ENCODE data around the gene SMKR1. TPM values are rescaled to one million over a fixed set of nuclear protein-coding genes. Genes with fewer than 3 reads are reported as not detected.
A peak's percentile ranks its signal among the peaks of the same experiment; 100 is the strongest.
"Not testable (repeated sequence)": the region's sequence is repeated elsewhere in the genome, so short reads cannot be mapped to it uniquely, and the experiment has no call there.

SMKR1 gene
- total RNA-seq, 1 donor from 2014 or later: not detected

DNA sequence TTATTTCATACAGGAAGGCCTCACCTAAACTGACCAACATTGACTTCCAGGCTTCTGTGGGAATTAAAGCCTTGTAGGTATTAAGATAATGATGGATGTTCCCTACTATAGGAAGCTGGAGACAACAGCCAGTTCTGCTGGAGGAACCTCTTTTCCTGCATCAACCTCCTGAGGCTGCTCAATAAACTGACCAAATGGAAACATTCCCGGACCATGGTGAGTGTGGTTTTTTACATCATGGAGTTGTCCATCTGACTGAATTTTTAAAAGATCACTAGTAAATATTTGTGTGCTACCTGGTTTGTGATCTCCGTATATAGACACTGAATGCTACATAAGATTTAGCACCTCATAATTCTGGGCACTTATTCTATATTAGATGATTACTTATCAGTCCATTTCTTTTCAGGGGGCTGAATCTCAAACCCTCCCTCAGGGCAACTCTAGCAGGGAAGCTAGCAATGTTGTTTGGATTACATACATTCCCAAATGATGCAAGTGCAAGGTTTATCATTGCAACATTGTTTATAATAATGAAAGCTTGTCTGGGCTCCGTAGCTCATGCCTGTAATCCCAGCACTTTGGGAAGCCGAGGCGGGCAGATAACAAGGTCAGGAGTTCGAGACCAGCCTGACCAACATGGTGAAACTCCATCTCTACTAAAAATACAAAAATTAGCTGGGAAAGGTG, 21.5 kb upstream of the SMKR1 start:
- no peak for DNase-seq (ENCODE audit: low spot score)
- intact Hi-C loops (cut with DNase I): no loop called here

DNA sequence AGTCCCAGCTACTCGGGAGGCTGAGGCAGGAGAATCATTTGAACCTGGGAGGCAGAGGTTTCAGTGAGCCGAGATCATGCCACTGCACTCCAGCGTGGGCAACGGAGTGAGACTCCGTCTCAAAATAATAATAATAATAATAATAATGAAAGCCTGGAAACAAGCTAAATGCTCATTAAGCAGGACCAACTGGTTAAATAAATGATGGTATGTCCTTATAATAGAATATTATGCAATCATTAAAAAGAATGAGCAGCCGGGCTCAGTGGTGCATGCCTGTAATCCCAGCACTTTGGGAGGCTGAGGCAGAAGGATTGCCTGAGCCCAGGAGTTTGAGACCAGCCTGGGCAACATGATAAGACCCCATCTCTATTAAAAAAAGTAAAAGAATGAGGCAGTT, 21.0 kb upstream of the SMKR1 start:
- intact Hi-C loops (cut with DNase I); DNase-seq (ENCODE audit: low spot score): not testable (repeated sequence)

DNA sequence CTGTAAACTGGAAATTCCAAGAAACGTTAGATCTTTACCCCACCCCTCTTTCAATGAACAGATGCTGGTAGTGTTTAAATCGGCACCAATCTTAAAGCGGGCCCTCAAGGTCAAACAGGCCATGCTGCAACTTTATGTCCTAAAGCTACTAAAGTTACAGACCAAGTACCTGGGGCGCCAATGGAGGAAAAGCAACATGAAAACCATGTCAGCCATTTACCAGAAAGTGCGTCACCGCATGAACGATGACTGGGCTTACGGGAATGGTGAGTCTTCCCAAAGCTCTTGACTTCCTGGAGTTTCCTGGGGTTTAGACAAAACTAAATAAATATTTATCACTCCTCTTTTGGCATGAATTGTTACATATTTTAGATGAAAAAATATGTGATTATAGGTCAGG, 19.6 kb upstream of the SMKR1 start:
- DNase-seq (ENCODE audit: low spot score): no peak
- intact Hi-C loops (cut with DNase I): no loop called here

DNA sequence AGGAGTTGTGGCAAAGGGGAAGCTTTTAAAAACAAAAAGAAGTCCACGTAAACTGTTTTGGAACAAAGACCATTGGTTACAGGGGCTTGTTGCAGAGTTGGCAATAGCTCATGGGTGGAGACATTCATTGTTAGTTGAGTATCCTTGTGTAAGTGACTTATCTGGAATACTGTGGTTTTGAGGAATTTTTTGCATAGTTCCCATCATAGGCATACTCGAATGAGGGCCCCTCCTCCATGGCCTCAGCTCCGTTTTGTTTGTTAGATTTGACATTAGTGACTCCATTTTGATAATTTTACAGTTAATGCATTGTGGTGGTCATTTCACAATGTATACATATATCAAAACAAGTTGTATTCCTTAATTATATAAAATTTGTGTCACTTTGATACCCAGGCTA, 12.8 kb upstream of the SMKR1 start:
- intact Hi-C loops (cut with DNase I): no loop called here
- DNase-seq (ENCODE audit: low spot score): no peak

DNA sequence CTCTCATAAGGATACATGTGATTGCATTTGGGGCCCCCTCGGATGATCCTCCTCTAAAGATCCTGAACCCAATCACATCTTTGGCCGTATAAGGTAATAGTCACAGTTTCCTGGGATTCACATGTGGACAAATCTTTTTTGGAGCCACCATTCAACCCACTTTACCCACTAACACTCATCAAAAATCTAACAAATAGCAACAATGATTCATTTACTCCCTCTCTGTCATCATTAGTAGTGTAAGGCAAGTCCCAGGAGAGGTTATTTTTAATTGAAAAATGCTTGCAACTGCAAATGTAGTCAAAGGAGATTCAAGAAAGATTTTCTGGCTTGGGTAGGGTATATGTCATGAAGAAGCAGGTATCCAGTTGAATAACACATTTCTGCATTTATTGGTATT, 9.9 kb upstream of the SMKR1 start:
- intact Hi-C loops (cut with DNase I): no loop called here
- no peak for DNase-seq (ENCODE audit: low spot score)

DNA sequence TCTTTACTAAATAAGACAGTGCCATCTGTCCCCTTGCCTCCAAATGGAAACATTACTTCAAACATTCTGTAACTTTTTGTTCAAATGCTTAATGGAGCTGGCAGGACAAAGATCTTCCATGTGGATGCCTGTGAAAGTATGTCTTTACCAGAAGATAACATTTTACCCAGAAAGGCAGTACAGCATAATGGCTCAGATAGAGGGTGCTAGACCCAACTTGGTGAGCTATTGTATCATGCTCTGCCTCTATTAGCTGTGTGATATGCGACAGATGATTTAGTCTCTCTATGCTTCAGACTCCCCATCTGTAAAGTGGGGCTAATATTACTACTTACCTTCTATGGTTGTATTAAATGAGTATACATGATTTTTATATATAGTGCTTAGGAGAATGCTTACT, 8.8 kb upstream of the SMKR1 start:
- intact Hi-C loops (cut with DNase I): no loop called here
- DNase-seq (ENCODE audit: low spot score): no peak

DNA sequence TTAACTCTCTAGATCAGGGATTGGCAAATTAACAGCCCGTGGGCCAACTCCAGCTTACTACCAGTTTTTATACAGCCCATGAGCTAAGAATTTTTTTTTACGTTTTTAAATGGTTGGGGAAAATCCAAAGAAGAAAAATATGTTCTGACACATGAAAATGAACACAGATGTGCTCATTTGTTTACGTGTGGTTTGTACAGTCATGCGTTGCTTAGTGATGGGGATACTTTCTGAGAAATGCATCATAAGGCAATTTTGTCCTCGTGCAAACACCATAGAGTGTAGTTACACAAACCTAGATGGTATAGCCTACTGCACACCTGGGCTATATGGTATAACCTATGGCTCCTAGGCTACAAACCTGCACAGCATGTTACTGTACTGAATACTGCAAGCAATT, 8.3 kb upstream of the SMKR1 start:
- intact Hi-C loops (cut with DNase I): no loop called here
- DNase-seq (ENCODE audit: low spot score): no peak

DNA sequence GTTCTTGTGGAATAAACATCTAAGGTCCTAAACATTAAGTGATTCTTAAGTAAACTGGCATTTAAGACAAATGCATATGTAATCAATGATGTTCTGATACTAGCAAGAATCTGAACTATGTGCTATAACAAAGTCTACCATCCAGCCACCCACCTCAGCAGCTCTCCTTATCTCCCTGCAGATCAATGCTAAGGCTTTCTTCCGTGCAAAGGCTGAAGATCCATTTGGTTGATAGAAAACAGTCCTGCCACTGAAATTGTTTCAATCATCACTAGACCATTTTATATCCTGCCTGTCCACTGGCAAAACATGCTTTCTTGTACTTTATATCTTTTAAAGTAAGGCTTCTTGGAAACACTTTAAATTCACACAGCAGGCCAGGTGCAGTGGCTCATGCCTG, 6.3 kb upstream of the SMKR1 start:
- intact Hi-C loops (cut with DNase I): no loop called here
- no peak for DNase-seq (ENCODE audit: low spot score)

DNA sequence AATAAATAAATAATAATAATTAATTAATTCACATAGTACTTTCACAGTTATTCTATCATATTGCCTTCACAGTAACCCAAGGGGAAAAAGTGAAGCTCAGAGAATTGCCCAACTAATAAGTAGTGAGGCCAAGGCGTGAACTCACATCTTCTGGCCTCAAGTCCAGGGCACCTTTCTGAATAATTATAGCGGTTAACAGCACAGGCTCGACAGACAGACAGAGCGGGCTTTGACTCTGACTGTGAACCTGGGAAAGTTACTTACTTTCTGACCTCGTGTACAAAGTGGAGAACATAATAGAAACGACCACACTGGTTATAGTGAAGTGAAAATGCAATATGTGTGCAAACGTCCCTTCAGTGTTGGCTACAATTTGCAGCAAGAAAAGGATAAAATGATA, 5.7 kb upstream of the SMKR1 start:
- intact Hi-C loops (cut with DNase I): no loop called here
- DNase-seq (ENCODE audit: low spot score): no peak

DNA sequence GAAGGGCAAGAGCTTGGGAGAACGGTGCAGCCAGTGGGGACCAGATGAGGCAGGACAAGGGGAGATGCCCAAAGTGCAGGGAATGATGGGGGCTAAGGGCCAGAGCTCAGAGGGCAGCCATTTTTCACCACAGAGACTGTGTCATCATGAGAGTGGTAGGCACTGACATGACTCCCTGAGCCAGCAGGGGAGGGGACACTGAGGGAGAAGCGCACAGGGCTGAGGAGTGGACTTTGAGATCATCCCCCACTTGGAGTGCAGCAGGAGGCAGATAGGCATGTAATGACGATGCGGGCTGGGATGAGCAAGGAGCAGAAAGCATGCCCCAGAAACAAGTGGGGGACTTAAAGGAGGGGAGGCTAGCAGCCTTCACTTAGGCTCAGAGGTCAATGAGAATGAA, 5.2 kb upstream of the SMKR1 start:
- intact Hi-C loops (cut with DNase I): no loop called here
- no peak for DNase-seq (ENCODE audit: low spot score)

DNA sequence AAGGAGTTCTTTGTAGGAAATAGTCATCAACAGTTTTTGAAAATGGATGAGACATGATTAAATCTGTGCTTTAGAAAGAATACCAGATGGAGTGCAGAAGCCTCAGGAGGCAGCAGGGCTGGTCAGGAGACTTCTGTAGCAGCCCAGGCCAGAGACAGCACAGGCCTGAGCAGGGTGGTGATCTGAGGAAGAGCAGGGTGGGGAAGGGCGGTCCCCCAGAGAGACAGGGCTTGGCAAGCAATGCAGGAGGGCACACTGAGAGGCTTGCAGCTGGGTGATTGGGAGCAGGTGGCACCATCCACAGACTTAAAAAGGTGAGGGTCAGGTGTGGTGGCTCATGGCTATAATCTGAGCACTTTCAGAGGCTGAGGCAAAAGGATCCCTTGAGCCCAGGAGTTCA, 4.3 kb upstream of the SMKR1 start:
- no peak for DNase-seq (ENCODE audit: low spot score)
- intact Hi-C loops (cut with DNase I): no loop called here

DNA sequence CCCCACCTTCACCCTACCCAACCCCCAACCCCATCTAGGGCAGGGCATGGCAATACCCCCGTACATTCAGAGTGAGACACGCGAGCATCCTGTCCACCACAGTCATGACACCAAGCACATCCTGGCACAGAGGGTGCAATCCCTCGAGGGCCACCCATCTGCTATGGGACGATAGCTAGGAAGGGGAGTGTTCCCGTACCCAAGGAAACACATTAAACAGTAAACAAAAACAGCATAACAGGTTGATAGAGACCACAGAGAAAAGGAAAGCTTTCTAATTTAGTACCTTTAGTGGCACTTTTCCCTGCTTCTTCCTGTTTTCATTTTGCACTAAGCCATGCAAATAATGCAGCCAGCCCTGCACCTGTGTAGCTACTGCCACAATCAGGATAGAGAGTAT, 2.3 kb upstream of the SMKR1 start:
- intact Hi-C loops (cut with DNase I): loop anchor here (10.0 kb wide), 2 partner anchors 145 to 515 kb away; no protein-coding TSS in a partner anchor
- DNase-seq (ENCODE audit: low spot score): no peak

DNA sequence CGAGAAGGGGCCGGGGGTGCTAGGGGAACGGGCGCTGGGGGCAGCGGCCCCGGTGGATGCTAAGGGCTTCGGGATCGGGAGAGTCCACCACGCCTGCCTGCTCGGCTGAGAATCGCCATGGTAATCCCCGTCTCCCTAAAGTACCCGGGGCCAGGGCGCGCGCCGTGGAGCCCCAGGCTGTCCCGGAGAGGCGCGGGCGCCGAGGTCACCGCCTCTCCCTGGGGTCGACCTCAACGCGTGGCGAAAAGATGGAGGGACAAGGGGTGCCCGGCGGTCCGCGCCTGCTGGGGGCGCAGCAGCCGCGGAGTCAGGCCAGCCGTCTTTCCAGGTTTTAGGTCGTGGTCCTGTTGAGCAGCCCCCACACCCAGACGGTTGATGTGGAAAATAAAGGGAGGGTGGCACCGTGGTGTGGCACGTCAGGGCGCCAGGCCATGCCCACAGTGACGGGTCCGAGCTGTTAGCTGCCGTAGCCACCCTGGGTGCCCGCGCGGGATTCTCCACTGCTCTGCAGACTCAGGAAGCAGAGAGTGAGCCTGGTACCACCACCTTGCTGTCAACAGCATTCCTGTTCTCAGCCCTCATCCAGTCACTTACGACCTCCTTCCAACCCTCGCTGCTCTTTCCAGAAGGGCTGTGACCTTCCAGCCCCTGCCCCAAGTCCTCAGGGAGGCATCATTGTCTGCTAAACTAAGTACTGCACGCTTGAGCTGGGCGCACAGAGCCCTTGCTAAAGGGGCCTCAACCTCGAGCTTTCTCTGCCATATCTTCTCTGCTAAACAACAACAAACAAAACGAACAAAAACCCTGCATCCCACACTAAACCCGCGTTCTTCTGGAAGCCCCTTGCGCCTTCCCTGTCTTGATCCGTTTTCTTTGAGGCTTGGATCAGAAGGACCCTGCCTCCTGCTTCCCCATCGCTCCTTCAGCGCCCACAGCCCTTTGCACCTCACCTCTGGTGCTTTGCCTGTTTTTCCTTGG, 666 bp downstream of the SMKR1 start:
- intact Hi-C loops (cut with DNase I): loop anchor here (10.0 kb wide), 2 partner anchors 142 to 512 kb away; no protein-coding TSS in a partner anchor
- no peak for DNase-seq (ENCODE audit: low spot score)

DNA sequence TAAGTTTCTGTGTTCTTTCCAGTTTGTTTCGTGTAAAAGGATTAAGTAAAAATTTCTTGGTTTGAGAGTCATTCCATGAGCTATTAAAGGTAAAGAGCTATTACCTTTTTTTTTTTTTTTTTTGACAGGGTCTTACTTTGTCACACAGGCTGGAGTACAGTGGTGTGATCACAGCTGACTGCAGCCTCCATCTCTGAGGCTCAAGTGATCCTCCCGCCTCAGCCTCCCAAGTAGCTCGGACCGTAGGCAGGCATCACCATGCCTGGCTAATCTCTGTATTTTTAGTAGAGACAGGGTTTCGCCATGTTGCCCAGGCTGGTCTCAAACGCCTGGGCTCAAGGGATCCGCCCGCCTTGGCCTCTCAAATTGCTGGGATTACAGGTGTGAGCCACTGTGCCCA, 1.4 kb downstream of the SMKR1 start:
- DNase-seq (ENCODE audit: low spot score): peak; percentile 4
- intact Hi-C loops (cut with DNase I): loop anchor here (10.0 kb wide), 2 partner anchors 141 to 511 kb away; no protein-coding TSS in a partner anchor

DNA sequence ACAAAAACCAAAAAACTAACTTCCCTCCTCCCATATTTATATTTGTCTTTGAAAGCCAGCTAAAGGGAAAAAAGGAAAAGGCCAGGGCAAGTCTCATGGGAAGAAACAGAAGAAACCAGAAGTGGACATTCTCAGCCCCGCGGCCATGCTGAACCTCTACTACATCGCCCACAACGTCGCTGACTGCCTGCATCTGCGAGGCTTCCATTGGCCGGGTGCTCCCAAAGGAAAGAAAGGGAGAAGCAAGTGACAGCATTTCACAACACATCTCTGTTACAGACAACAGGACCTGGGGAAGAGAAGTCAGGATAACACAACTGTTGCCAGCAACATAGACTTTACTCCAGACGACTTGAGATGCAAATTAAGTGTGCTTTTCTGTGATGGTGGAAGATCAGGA, 9.9 kb downstream of the SMKR1 start:
- peak; percentile 36 for DNase-seq (ENCODE audit: low spot score)
- intact Hi-C loops (cut with DNase I): no loop called here

DNA sequence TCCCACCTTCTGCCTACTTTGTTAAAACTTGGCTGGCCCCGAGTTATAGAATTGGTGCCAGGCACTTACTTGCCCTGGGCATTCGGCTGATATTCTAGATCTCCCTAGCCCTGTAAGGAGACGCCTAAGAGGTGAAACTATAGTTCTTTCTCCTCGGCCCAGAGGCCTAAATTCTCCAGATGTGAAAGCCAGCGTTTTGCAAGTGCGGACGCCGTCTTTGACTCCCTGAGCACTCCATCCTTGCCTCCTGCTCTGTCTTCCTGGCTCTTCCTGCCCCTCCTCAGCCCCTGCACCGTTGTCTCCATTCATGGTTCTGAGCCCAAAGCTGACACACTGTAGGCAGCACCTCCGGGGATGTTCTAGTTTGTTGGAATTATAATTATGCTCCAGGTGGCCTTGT, 11.2 kb downstream of the SMKR1 start:
- intact Hi-C loops (cut with DNase I): no loop called here
- peak; percentile 70 for DNase-seq (ENCODE audit: low spot score)

DNA sequence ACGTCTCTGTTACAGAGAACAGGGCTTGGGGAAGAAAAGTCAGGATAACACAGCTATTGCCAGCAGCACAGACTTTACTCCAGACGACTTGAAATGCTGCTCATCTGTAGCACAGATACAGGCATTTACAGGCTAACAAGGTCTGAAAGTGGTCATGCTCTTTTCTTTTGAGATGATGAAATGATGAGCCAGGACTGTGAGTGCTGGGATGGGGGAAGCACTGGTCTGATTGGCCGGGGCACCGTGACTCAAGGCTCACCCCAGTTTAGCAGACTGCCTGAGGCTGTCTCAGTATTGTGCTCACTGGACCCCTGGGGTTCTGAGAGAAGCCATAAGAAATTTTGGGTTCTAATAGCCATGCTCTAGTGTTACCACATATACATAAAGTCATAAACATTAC, 12.4 kb downstream of the SMKR1 start:
- no peak for DNase-seq (ENCODE audit: low spot score)
- intact Hi-C loops (cut with DNase I): no loop called here

DNA sequence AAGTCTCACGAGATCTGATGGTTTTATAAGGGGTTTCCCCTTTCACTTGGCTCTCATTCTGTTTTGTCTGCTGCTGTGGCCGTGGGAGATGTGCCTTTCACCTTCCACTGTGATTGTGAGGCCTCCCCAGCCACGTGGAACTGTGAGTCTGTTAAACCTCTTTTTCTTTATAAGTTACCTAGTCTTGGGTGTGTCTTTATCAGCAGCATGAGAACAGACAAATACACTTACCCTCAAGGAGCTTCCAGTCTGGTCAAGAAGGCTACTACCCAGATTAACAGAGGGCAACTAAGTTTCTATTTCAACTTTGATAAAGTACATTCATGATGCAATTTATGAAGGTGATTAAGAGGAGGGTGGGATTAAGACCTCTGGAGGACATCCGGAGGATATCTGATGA, 13.1 kb downstream of the SMKR1 start:
- DNase-seq (ENCODE audit: low spot score): no peak
- intact Hi-C loops (cut with DNase I): no loop called here

DNA sequence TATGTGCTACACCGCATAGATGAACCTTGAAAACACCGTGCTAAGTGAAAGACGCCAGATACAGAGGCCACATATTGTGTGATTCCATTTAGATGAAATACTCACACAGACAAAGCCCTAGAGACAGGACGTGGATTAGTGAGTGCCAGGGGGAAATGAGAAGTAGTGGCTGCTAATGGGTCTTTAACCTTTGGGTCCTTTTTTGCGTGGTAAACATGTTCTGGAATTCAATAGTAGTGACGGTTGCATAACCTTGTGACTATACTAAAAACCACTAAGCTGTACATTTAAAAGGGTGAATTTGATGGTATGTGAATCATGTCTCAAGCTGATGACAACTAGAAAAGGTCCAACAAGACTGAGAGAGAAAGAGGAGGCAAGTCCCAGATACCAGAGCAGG, 15.6 kb downstream of the SMKR1 start:
- intact Hi-C loops (cut with DNase I): no loop called here
- no peak for DNase-seq (ENCODE audit: low spot score)

DNA sequence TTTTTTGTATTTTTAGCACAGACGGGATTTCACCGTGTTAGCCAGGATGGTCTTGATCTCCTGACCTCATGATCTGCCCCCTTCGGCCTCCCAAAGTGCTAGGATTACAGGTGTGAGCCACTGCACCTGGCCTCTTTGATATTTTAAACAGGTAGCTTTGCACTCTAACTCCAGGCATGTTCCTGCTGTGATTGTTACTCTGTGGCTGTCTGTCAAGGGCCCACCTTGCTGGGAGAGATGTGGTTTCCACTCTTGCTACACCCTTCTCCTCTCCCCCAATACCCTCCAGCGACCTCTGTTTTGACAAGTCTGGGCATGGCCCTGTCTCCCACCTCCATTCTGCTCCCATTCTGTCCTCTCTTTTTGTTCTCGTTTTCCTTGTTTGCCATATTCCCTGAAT, 17.1 kb downstream of the SMKR1 start:
- intact Hi-C loops (cut with DNase I): no loop called here
- DNase-seq (ENCODE audit: low spot score): no peak

Measured in cardiac septum (tissue), 1 donor.